LNCaP clone FGC (cell line): ENCODE data around the gene YRDC.

Experiments
- DNase-seq: peaks from one replicate; pipeline ENCODE4 v3.0.0-alpha.2; 2011; ENCODE audit warnings: low read depth
- H3K4me3 ChIP-seq: 2 replicates; pipeline ENCODE4 v1.5.1; 2011; ENCODE audit warnings: mild to moderate bottlenecking, low read depth, low read length, control low read depth
- CTCF ChIP-seq: IDR thresholded peaks from 2 replicates; pipeline ENCODE4 v1.5.1; 2012; ENCODE audit warnings: mild to moderate bottlenecking; ENCODE audit not compliant: control insufficient read depth, insufficient read depth; ENCODE audit errors: extremely low read depth

Gene YRDC

GRCh38 chr1:37809942-37810341, 1.9 kb upstream of the YRDC start:
- H3K4me3 ChIP-seq: no peak overlapping the region
- DNase-seq: no peak
- no peak for TF ChIP-seq CTCF

- no peak for TF ChIP-seq CTCF
- H3K4me3 ChIP-seq: peak overlapping the region; percentile 73
- DNase-seq: no peak
Observed at GRCh38 chr1:37808369-37809319, 636 bp upstream of the YRDC start.

- H3K4me3 ChIP-seq: peak overlapping the region; percentile 73
- DNase-seq: no peak
- TF ChIP-seq CTCF: no peak
Observed at GRCh38 chr1:37807220-37807554, 821 bp downstream of the YRDC start.

- TF ChIP-seq CTCF: no peak
- DNase-seq: no peak
- no peak overlapping the region for H3K4me3 ChIP-seq
Observed at GRCh38 chr1:37802439-37802838, 5.6 kb downstream of the YRDC start.

- H3K4me3 ChIP-seq: no peak overlapping the region
- TF ChIP-seq CTCF: no peak
- no peak for DNase-seq
Observed at GRCh38 chr1:37797750-37798345, 10.2 kb downstream of the YRDC start.

- peak overlapping the region; percentile 57; the same call in 1 of the 2 replicates for H3K4me3 ChIP-seq
- peak; percentile 45 for DNase-seq
- TF ChIP-seq CTCF: no peak
Observed at GRCh38 chr1:37795340-37796125, 12.5 kb downstream of the YRDC start.
